ENCODE results near the gene KCTD5. TPM values are rescaled to one million over a fixed set of nuclear protein-coding genes. Genes with fewer than 3 reads are reported as not detected.

KCTD5 gene
- total RNA-seq, 1 experiment from 2014 or later = 27.8 TPM

DNA sequence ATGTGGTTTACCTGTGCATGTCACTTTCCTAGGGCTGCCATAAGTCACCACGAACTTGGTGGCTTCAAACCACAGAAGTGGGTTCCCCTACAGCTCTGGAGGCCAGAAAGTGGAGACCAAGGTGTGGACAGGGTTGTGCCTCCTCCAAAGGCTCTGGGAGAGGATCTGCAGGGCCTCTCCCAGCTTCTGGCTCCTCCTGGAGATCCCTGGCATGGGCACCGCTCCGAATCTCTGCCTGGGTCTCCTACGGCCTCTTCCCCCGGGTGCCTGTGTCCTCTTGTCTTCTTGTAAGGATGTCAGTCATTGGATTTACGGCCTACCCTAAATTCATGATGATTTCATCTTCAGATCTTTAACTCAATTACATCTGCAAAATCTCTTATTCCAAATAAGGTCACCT is 67.6 kb downstream of the KCTD5 start (continued):
- TF ChIP-seq, protein P1, sequence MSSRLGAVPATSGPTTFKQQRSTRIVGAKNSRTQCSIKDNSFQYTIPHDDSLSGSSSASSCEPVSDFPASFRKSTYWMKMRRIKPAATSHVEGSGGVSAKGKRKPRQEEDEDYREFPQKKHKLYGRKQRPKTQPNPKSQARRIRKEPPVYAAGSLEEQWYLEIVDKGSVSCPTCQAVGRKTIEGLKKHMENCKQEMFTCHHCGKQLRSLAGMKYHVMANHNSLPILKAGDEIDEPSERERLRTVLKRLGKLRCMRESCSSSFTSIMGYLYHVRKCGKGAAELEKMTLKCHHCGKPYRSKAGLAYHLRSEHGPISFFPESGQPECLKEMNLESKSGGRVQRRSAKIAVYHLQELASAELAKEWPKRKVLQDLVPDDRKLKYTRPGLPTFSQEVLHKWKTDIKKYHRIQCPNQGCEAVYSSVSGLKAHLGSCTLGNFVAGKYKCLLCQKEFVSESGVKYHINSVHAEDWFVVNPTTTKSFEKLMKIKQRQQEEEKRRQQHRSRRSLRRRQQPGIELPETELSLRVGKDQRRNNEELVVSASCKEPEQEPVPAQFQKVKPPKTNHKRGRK (CRISPR knock-in tag; IDR thresholded peaks at IDR 0.05; ENCODE audit: borderline replicate concordance) = no peak
- no peak for TF ChIP-seq TP53 (CRISPR knock-in tag; IDR thresholded peaks at IDR 0.05)
- no peak for TF ChIP-seq NR3C1 (CRISPR knock-in tag; conservative IDR thresholded peaks at IDR 0.05; ENCODE audit: low read depth)
- no peak for TF ChIP-seq ZNF532 (CRISPR knock-in tag; IDR thresholded peaks at IDR 0.05; ENCODE audit: borderline replicate concordance)
- TF ChIP-seq GABPB1 (CRISPR knock-in tag; IDR thresholded peaks at IDR 0.05) = no peak

DNA sequence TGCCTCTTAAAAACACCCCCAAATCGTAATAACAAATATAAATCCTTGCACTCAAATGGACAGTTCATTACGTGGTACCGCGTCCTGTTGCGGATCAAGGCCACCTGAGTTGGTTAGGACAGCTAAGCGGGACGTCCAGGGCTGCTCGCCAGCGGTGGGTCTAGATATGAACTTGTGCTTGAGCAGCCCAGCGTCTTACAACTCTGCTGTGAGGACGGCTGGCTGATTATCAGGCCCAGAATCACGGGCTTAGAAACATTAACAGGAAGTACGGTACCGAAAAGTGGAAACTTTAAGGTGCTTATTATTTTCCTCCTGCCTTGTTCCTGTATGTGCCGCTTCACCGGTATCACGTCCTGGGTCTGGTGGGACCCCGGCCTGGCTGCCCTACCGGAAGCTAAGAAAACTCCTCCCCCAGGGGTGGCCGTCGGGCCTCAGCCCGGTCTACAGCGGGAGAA is 69.3 kb downstream of the KCTD5 start:
- CTCF ChIA-PET = interaction anchor here (0.6 to 1.5 kb wide), 3 partner anchors 29 to 117 kb away, joined by 3 to 6 read pairs (median 4); no protein-coding TSS in a partner anchor
- Mint-ChIP-seq H3K27me3 (ENCODE audit: low read depth) (no peaks in the 10 kb centered on the region), H3K27ac (peak overlapping the region; percentile 100), H3K9me3 (no peaks in the 10 kb centered on the region), H3K4me3 (peak overlapping the region; percentile 77), H3K4me1 (peaks cover 38% of the 10 kb centered on the region), H3K36me3 (peaks cover 31% of the 10 kb centered on the region)
- POLR2A ChIA-PET = interaction anchor here (0.6 to 1.2 kb wide), 4 partner anchors 13 to 149 kb away, joined by 3 read pairs; partner anchors contain the start of gene KCTD5
- ATAC-seq (peak; percentile 77), DNase-seq (ENCODE audit: low spot score) (peak; percentile 82)
- no peak for TF ChIP-seq TCF7 (CRISPR knock-in tag; IDR thresholded peaks at IDR 0.05; ENCODE audit: low read depth)
- TF ChIP-seq ELF4 (CRISPR knock-in tag; IDR thresholded peaks at IDR 0.05; ENCODE audit: low read depth) = no peak
- TF ChIP-seq, protein P2, sequence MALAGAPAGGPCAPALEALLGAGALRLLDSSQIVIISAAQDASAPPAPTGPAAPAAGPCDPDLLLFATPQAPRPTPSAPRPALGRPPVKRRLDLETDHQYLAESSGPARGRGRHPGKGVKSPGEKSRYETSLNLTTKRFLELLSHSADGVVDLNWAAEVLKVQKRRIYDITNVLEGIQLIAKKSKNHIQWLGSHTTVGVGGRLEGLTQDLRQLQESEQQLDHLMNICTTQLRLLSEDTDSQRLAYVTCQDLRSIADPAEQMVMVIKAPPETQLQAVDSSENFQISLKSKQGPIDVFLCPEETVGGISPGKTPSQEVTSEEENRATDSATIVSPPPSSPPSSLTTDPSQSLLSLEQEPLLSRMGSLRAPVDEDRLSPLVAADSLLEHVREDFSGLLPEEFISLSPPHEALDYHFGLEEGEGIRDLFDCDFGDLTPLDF (CRISPR knock-in tag; IDR thresholded peaks at IDR 0.05) = no peak
- TF ChIP-seq TEAD4 (CRISPR knock-in tag; IDR thresholded peaks at IDR 0.05) = no peak
- TF ChIP-seq PRRX2 (CRISPR knock-in tag; IDR thresholded peaks at IDR 0.05) = no peak
- no peak for TF ChIP-seq E2F5 (CRISPR knock-in tag; IDR thresholded peaks at IDR 0.05)
- no peak for TF ChIP-seq USF1 (CRISPR knock-in tag; IDR thresholded peaks at IDR 0.05)
- peak; percentile 73; the same call in 1 of the 2 replicates for TF ChIP-seq ZNF232 (CRISPR knock-in tag; IDR thresholded peaks at IDR 0.05)
